PC-3 (cell line): Measurements from ENCODE around the gene ERMARD.

ENCODE experiments used
- CTCF ChIP-seq: fragments of 300-600 bp; sonication (generic); conservative IDR thresholded peaks from 2 replicates; pipeline ENCODE4 v1.5.1; 2017; ENCODE audit warnings: antibody characterized with exemption, low read depth, mild to moderate bottlenecking, low read length
- EZH2 ChIP-seq: fragments of 300-600 bp; sonication (generic); IDR thresholded peaks from one replicate; pipeline ENCODE4 v1.6.1; 2017; ENCODE audit warnings: antibody characterized with exemption, mild to moderate bottlenecking, low read length; ENCODE audit not compliant: unreplicated experiment
- EZH2phosphoT487 ChIP-seq: fragments of 300-600 bp; sonication (generic); IDR thresholded peaks from 2 replicates; pipeline ENCODE4 v1.6.1; 2018; ENCODE audit warnings: mild to moderate bottlenecking, antibody characterized with exemption, low read length, borderline replicate concordance

- TF ChIP-seq CTCF: no peak
- TF ChIP-seq EZH2: no peak
- no peak for TF ChIP-seq EZH2phosphoT487
Measured at GRCh38 chr6:169778646-169779045, 27.2 kb downstream of the ERMARD start.
